BJ (cell line): ENCODE results near the gene FHOD3. TPM values are rescaled to one million over a fixed set of nuclear protein-coding genes. Genes with fewer than 3 reads are reported as not detected.
A peak's percentile ranks its signal among the peaks of the same experiment; 100 is the strongest.

Experiments used
- CTCF ChIA-PET: fragments of 350-600 bp; formaldehyde crosslinking; extraction: SDS; loops from one replicate; lab custom pipeline; 2021; ENCODE audit warnings: antibody characterized with exemption, inconsistent platforms; lab: Yijun Ruan, JAX
- POLR2A ChIA-PET: fragments of 300-600 bp; sonication (Branson Sonifier 250); formaldehyde crosslinking; extraction: SDS; loops from one replicate; lab custom pipeline; 2021; ENCODE audit warnings: antibody characterized with exemption; lab: Charles Lee
- DNase-seq: peaks from one replicate; pipeline ENCODE4 v3.0.0-alpha.2; 2011; ENCODE audit warnings: low read depth
- H3K27me3 ChIP-seq: 2 replicates; pipeline ENCODE4 v1.6.0; 2011; ENCODE audit warnings: low read length; ENCODE audit not compliant: control insufficient read depth, insufficient read depth
- H3K36me3 ChIP-seq: 2 replicates; pipeline ENCODE4 v1.5.1; 2011; ENCODE audit warnings: low read length; ENCODE audit not compliant: control insufficient read depth, insufficient read depth
- H3K4me3 ChIP-seq: 2 replicates; pipeline ENCODE4 v1.5.1; 2011; ENCODE audit warnings: low read depth, mild to moderate bottlenecking, control low read depth, low read length
- polyA plus RNA-seq: library from polyadenylated mRNA; depleted of rRNA; stranded (reverse); fragments of >200 nt; gene quantifications from 2 replicates; pipeline ENCODE4 v1.2.3, GENCODE V29; 2011
- TF ChIP-seq, protein P1 (sequence below): IDR thresholded peaks from 2 replicates; pipeline ENCODE4 v1.5.1; 2011; ENCODE audit warnings: low read depth, mild to moderate bottlenecking, control low read depth, inconsistent platforms, low read length, moderate library complexity; ENCODE audit not compliant: insufficient read depth

The FHOD3 gene
- polyA plus RNA-seq, 1 experiment = 24.6 TPM

DNA sequence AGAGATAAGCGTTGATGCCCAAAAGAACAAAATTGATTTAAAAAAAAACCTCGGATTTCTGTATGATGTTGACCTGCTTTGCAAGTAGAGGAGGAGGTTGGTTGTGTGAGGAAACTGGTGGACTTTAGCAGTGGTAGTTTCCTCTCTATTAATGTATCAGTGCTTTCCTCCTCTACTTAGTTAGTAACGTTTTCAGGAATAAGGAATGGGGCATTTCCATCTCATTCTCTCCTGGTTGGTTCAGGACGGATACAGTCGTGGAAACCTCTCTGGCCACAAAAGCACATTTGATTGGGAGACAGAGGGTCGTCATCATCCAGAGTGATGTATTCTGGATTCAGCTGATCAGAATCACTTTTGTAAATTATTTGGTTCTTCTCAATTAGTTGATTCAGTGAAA is 1.5 kb downstream of the FHOD3 start:
- H3K27me3 ChIP-seq = no peaks in the 10 kb centered on the region
- H3K4me3 ChIP-seq = no peak overlapping the region; the same call in 1 of the 2 replicates
- ChIA-PET POLR2A (no interaction called here), CTCF (interaction anchor here (1.1 to 2.3 kb wide), 3 partner anchors 113 to 274 kb away, joined by 3 to 11 read pairs (median 7); no protein-coding TSS in a partner anchor)
- no peaks in the 10 kb centered on the region for H3K36me3 ChIP-seq
- TF ChIP-seq, protein P1, sequence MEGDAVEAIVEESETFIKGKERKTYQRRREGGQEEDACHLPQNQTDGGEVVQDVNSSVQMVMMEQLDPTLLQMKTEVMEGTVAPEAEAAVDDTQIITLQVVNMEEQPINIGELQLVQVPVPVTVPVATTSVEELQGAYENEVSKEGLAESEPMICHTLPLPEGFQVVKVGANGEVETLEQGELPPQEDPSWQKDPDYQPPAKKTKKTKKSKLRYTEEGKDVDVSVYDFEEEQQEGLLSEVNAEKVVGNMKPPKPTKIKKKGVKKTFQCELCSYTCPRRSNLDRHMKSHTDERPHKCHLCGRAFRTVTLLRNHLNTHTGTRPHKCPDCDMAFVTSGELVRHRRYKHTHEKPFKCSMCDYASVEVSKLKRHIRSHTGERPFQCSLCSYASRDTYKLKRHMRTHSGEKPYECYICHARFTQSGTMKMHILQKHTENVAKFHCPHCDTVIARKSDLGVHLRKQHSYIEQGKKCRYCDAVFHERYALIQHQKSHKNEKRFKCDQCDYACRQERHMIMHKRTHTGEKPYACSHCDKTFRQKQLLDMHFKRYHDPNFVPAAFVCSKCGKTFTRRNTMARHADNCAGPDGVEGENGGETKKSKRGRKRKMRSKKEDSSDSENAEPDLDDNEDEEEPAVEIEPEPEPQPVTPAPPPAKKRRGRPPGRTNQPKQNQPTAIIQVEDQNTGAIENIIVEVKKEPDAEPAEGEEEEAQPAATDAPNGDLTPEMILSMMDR = no peak
- DNase-seq = no peak

DNA sequence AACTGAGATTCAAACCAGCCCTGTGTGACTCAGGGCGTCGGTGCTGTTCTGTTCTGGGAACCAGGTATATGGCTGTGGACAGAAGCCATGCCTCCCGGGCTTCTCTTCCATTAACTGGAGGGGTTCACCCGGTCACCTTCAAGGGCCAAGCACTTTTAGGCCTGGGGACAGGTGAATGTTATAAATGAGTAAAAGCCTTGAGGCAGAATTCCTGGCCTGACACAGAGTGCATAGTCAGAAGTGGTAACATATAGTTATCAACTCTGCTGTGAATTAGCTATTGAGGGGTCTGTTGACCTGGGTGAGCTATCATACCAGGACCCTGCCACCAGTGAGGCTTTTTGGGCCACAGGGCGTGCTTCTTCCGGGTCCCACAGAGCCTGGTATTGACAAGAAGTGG is 2.7 kb downstream of the FHOD3 start:
- ChIA-PET CTCF (no interaction called here), POLR2A (no interaction called here)
- no peak for DNase-seq
- Histone ChIP-seq H3K4me3 (no peak overlapping the region), H3K27me3 (no peaks in the 10 kb centered on the region), H3K36me3 (no peaks in the 10 kb centered on the region)
- TF ChIP-seq, protein P1 = no peak

DNA sequence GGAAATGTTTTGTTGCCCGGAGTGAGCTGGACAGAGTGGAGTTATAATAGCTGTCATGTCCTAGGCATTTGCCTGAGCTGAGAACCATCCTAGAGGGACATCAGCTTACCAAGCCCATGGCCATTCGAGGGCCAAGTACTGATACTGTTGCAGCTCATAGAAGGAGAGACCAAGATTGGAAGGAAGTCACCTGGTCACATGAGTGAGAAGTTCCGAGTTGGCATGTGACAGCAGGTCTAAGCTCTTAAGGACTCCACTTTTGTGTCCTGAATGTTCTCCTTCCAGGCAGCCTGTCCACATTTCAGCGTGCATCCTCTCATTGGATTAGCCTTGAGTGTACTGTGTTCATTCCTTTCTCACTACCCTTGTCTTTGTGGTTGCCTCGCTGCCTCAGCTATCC is 4.4 kb downstream of the FHOD3 start:
- TF ChIP-seq, protein P1 = no peak
- Histone ChIP-seq H3K4me3 (no peak overlapping the region), H3K36me3 (no peaks in the 10 kb centered on the region), H3K27me3 (no peaks in the 10 kb centered on the region)
- CTCF ChIA-PET = interaction anchor here (1.3 kb wide), 3 partner anchors 120 to 507 kb away, joined by 3 to 5 read pairs (median 4); no protein-coding TSS in a partner anchor
- no peak for DNase-seq
- POLR2A ChIA-PET = no interaction called here

DNA sequence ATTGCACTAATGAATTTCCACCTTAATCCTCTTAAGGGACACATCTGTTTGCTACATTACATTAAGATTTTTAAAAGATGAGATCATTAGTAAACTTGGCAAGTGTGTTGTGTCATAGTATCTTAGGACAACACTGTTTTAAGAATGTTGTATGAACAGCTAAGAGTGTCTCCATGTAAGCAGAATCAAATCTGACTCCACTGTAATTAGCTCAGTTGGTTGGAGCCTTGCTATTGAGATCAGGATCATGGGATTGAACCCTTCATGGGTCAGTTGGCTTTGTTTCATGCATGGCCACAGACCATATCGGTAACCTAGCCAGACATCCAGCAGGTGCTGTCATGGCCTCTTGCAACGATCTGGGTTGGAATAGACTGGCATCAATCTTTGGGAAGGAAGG is 5.2 kb downstream of the FHOD3 start:
- TF ChIP-seq, protein P1 = no peak
- Histone ChIP-seq H3K27me3 (no peaks in the 10 kb centered on the region), H3K4me3 (no peak overlapping the region), H3K36me3 (no peaks in the 10 kb centered on the region)
- ChIA-PET CTCF (interaction anchor here (1.3 kb wide), 2 partner anchors 119 to 506 kb away, joined by 3 to 5 read pairs; no protein-coding TSS in a partner anchor), POLR2A (no interaction called here)
- peak; percentile 49 for DNase-seq

DNA sequence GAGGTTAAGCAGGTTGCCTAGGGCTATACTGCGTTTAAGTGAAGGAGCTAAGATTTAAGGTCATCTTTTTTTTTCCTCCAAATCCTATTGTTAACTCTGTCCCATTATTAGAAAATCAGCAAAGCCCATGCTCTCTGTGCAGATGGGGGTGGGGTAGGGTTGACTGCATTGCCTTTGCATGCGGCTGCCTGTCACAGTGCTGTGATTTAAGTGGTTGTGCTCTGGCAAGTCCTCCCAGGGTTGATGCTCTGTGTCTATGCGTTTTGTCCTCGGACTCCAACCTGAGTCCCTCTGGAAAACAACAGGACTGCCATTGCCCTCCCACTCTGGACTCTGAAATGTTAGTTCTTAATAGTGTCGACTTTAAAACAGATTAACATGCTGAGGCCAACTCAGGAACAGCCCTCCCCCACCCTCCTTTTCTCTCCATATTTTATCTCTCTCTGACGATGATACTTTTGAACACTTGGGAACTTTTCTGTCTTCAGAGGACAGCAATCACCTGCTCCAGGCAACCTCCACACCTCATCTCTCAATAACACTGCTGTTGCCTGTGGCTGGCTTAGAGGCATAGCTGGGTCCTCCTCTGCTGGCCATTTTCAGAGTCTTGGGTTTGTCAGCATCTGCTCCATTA is 5.8 kb downstream of the FHOD3 start:
- H3K4me3 ChIP-seq = no peak overlapping the region

More for the DNA sequence above, 5.8 kb downstream of the FHOD3 start:
- no peak for DNase-seq
- POLR2A ChIA-PET = interaction anchor here (0.6 kb wide), 1 partner anchor 15 kb away, joined by 3 read pairs; no protein-coding TSS in a partner anchor
- H3K36me3 ChIP-seq = no peaks in the 10 kb centered on the region
- H3K27me3 ChIP-seq = no peaks in the 10 kb centered on the region
- TF ChIP-seq, protein P1 = no peak
- CTCF ChIA-PET = interaction anchor here (0.6 to 1.3 kb wide), 3 partner anchors 10 to 217 kb away, joined by 3 to 5 read pairs (median 3); no protein-coding TSS in a partner anchor
